ENCODE data around the gene GFRA4.

- TF ChIP-seq EZH2 (optimal IDR thresholded peaks at IDR 0.05; ENCODE audit: low read depth, low read length) = no peak
- no peak for TF ChIP-seq CTCF (IDR thresholded peaks at IDR 0.05; ENCODE audit: low read length)
- TF ChIP-seq EZH2phosphoT487 (IDR thresholded peaks at IDR 0.05; ENCODE audit: low read length) = no peak
These were observed 32.8 kb downstream of the GFRA4 start for GRCh38 chr20:3630429-3630828.

Measured in MM.1S (cell line).